GM23338 (cell line): ENCODE measurements around the gene PAX9. TPM values are rescaled to one million over a fixed set of nuclear protein-coding genes. Genes with fewer than 3 reads are reported as not detected.

Source experiments
- ATAC-seq: fragments of 200-7000 bp; cut with Tn5 transposase; 3 replicates; pipeline ENCODE4 v1.9.1; 2020
- DNase-seq: peaks from one replicate; pipeline ENCODE4 v3.0.0-alpha.2; 2015; ENCODE audit warnings: low spot score
- H2AFZ ChIP-seq: fragments of 200-600 bp; sonication (generic); 2 replicates; pipeline ENCODE4 v1.8.0; 2016; ENCODE audit warnings: antibody characterized with exemption, mild to moderate bottlenecking, moderate library complexity
- H3F3A ChIP-seq: fragments of 200-600 bp; sonication (generic); replicated peaks from 2 replicates; pipeline ENCODE4 v1.8.0; 2017; ENCODE audit warnings: antibody characterized with exemption, mixed run types, low read depth
- H3K27ac ChIP-seq: fragments of 200-600 bp; sonication (generic); 2 replicates; pipeline ENCODE4 v1.6.1; 2016; ENCODE audit warnings: low read depth
- H3K27me3 ChIP-seq: fragments of 200-600 bp; sonication (generic); 2 replicates; pipeline ENCODE4 v1.8.0; 2016; ENCODE audit warnings: mild to moderate bottlenecking, mixed run types, moderate library complexity; ENCODE audit not compliant: insufficient read depth
- H3K36me3 ChIP-seq: fragments of 200-600 bp; sonication (generic); 2 replicates; pipeline ENCODE4 v1.8.0; 2016; ENCODE audit warnings: mild to moderate bottlenecking; ENCODE audit not compliant: insufficient read depth
- H3K4me1 ChIP-seq: fragments of 200-600 bp; sonication (generic); 2 replicates; pipeline ENCODE4 v1.8.0; 2016; ENCODE audit warnings: mild to moderate bottlenecking, moderate library complexity; ENCODE audit not compliant: insufficient read depth
- H3K4me2 ChIP-seq: fragments of 200-600 bp; sonication (generic); 2 replicates; pipeline ENCODE4 v1.7.1; 2017; ENCODE audit warnings: mixed run types
- H3K4me3 ChIP-seq: fragments of 200-600 bp; sonication (generic); 2 replicates; pipeline ENCODE4 v1.6.1; 2016; ENCODE audit warnings: mixed run types
- H3K79me2 ChIP-seq: fragments of 200-600 bp; sonication (generic); replicated peaks from 2 replicates; pipeline ENCODE4 v1.8.0; 2017; ENCODE audit warnings: mild to moderate bottlenecking; ENCODE audit not compliant: insufficient read depth
- H3K9me2 ChIP-seq: fragments of 200-600 bp; sonication (generic); 2 replicates; pipeline ENCODE4 v1.8.0; 2017; ENCODE audit not compliant: insufficient read depth
- H4K20me1 ChIP-seq: fragments of 200-600 bp; sonication (generic); replicated peaks from 2 replicates; pipeline ENCODE4 v1.8.0; 2017; ENCODE audit warnings: mild to moderate bottlenecking; ENCODE audit not compliant: insufficient read depth
- H3K27ac Mint-ChIP-seq: 2 replicates; pipeline ENCODE4 v1.8.0; 2020; ENCODE audit warnings: inconsistent platforms, mild to moderate bottlenecking, moderate library complexity, mixed read lengths
- H3K27me3 Mint-ChIP-seq: 3 replicates; pipeline ENCODE4 v1.8.0; 2022; ENCODE audit warnings: low read depth, mild to moderate bottlenecking, moderate library complexity, mixed read lengths, inconsistent platforms; ENCODE audit not compliant: insufficient read depth, poor library complexity
- H3K36me3 Mint-ChIP-seq: 3 replicates; pipeline ENCODE4 v1.8.0; 2021; ENCODE audit warnings: low read depth, mild to moderate bottlenecking, inconsistent platforms, moderate library complexity, mixed read lengths
- H3K4me1 Mint-ChIP-seq: 3 replicates; pipeline ENCODE4 v1.8.0; 2020; ENCODE audit warnings: mild to moderate bottlenecking, inconsistent platforms, mixed read lengths
- H3K4me3 Mint-ChIP-seq: 3 replicates; pipeline ENCODE4 v1.8.0; 2021; ENCODE audit warnings: moderate library complexity, mild to moderate bottlenecking, inconsistent platforms, mixed read lengths
- H3K9me3 Mint-ChIP-seq: 3 replicates; pipeline ENCODE4 v1.8.0; 2020; ENCODE audit warnings: moderate library complexity, mild to moderate bottlenecking, inconsistent platforms, mixed read lengths
- EZH2 ChIP-seq: fragments of 200-600 bp; sonication (generic); IDR thresholded peaks from one replicate; pipeline ENCODE4 v1.8.0; 2017; ENCODE audit warnings: antibody characterized with exemption, mild to moderate bottlenecking, low read depth; ENCODE audit not compliant: unreplicated experiment
- EZH2phosphoT487 ChIP-seq: fragments of 200-600 bp; sonication (generic); IDR thresholded peaks from one replicate; pipeline ENCODE4 v1.8.1; 2018; ENCODE audit warnings: antibody characterized with exemption; ENCODE audit not compliant: unreplicated experiment
- JUNB ChIP-seq: IDR thresholded peaks from one replicate; pipeline ENCODE4 v1.6.1; 2016; ENCODE audit warnings: antibody characterized with exemption; ENCODE audit not compliant: unreplicated experiment
- NANOG ChIP-seq: IDR thresholded peaks from 2 replicates; pipeline ENCODE4 v1.6.1; 2016; ENCODE audit warnings: antibody characterized with exemption, borderline replicate concordance
- POLR2AphosphoS5 ChIP-seq: IDR thresholded peaks from 2 replicates; pipeline ENCODE4 v1.6.1; 2016; ENCODE audit warnings: antibody characterized with exemption, low read depth
- ZNF331 ChIP-seq: fragments of 250-450 bp; sonication (Bioruptor Pico); IDR thresholded peaks from 2 replicates; pipeline ENCODE4 v1.5.0; 2020; ENCODE audit warnings: low read depth, mild to moderate bottlenecking, moderate library complexity
- polyA plus RNA-seq: library from polyadenylated mRNA; unstranded; fragments of >200 nt; fragmentation: Nextera tagmentation; extraction: Ambion mirVana; gene quantifications from 2 replicates; pipeline ENCODE4 v1.2.1, GENCODE V29; 2016
- total RNA-seq: library from RNA; depleted of rRNA; stranded (reverse); fragments of >200 nt; shearing (Covaris generic); gene quantifications from 2 replicates; pipeline ENCODE4 v1.2.3, GENCODE V29; 2014
- TF ChIP-seq, protein P1 (sequence below): fragments of 250-450 bp; sonication (Bioruptor Pico); IDR thresholded peaks from 2 replicates; pipeline ENCODE4 v1.5.0; 2020; ENCODE audit warnings: mild to moderate bottlenecking, moderate library complexity
- TF ChIP-seq, protein P2 (sequence below): IDR thresholded peaks from one replicate; pipeline ENCODE4 v1.6.1; 2018; ENCODE audit warnings: antibody characterized with exemption; ENCODE audit not compliant: unreplicated experiment

PAX9 gene
- total and polyA plus RNA-seq, 2 experiments from 2014 or later: 0.74 TPM; not detected in 1

- Histone ChIP-seq H3K79me2 (no peaks in the 10 kb centered on the region), H3K9me2 (no peaks in the 10 kb centered on the region; the same call in 1 of the 2 replicates), H3K4me3 (no peak overlapping the region), H3F3A (no peaks in the 10 kb centered on the region), H3K27ac (no peak overlapping the region), H2AFZ (no peak overlapping the region), H3K36me3 (no peaks in the 10 kb centered on the region), H4K20me1 (no peaks in the 10 kb centered on the region), H3K4me1 (peaks cover 9% of the 10 kb centered on the region), H3K4me2 (no peak overlapping the region), H3K27me3 (no peaks in the 10 kb centered on the region)
- TF ChIP-seq, protein P1, sequence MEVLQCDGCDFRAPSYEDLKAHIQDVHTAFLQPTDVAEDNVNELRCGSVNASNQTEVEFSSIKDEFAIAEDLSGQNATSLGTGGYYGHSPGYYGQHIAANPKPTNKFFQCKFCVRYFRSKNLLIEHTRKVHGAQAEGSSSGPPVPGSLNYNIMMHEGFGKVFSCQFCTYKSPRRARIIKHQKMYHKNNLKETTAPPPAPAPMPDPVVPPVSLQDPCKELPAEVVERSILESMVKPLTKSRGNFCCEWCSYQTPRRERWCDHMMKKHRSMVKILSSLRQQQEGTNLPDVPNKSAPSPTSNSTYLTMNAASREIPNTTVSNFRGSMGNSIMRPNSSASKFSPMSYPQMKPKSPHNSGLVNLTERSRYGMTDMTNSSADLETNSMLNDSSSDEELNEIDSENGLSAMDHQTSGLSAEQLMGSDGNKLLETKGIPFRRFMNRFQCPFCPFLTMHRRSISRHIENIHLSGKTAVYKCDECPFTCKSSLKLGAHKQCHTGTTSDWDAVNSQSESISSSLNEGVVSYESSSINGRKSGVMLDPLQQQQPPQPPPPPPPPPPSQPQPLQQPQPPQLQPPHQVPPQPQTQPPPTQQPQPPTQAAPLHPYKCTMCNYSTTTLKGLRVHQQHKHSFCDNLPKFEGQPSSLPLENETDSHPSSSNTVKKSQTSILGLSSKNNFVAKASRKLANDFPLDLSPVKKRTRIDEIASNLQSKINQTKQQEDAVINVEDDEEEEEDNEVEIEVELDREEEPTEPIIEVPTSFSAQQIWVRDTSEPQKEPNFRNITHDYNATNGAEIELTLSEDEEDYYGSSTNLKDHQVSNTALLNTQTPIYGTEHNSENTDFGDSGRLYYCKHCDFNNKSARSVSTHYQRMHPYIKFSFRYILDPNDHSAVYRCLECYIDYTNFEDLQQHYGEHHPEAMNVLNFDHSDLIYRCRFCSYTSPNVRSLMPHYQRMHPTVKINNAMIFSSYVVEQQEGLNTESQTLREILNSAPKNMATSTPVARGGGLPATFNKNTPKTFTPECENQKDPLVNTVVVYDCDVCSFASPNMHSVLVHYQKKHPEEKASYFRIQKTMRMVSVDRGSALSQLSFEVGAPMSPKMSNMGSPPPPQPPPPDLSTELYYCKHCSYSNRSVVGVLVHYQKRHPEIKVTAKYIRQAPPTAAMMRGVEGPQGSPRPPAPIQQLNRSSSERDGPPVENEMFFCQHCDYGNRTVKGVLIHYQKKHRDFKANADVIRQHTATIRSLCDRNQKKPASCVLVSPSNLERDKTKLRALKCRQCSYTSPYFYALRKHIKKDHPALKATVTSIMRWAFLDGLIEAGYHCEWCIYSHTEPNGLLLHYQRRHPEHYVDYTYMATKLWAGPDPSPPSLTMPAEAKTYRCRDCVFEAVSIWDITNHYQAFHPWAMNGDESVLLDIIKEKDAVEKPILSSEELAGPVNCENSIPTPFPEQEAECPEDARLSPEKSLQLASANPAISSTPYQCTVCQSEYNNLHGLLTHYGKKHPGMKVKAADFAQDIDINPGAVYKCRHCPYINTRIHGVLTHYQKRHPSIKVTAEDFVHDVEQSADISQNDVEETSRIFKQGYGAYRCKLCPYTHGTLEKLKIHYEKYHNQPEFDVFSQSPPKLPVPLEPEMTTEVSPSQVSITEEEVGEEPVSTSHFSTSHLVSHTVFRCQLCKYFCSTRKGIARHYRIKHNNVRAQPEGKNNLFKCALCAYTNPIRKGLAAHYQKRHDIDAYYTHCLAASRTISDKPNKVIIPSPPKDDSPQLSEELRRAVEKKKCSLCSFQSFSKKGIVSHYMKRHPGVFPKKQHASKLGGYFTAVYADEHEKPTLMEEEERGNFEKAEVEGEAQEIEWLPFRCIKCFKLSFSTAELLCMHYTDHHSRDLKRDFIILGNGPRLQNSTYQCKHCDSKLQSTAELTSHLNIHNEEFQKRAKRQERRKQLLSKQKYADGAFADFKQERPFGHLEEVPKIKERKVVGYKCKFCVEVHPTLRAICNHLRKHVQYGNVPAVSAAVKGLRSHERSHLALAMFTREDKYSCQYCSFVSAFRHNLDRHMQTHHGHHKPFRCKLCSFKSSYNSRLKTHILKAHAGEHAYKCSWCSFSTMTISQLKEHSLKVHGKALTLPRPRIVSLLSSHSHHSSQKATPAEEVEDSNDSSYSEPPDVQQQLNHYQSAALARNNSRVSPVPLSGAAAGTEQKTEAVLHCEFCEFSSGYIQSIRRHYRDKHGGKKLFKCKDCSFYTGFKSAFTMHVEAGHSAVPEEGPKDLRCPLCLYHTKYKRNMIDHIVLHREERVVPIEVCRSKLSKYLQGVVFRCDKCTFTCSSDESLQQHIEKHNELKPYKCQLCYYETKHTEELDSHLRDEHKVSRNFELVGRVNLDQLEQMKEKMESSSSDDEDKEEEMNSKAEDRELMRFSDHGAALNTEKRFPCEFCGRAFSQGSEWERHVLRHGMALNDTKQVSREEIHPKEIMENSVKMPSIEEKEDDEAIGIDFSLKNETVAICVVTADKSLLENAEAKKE (CRISPR knock-in tag): no peak
- TF ChIP-seq NANOG (no peak), ZNF331 (CRISPR knock-in tag) (no peak), EZH2 (no peak)
- no peaks in the 10 kb centered on the region for H3K36me3 Mint-ChIP-seq
- H3K4me3 Mint-ChIP-seq: no peak overlapping the region
- H3K4me1 Mint-ChIP-seq: peaks cover 12% of the 10 kb centered on the region
- DNase-seq (no peak), ATAC-seq (no peak)
- H3K9me3 Mint-ChIP-seq: no peaks in the 10 kb centered on the region
- no peak overlapping the region for H3K27ac Mint-ChIP-seq
- H3K27me3 Mint-ChIP-seq: peaks cover 9% of the 10 kb centered on the region
Measured at GRCh38 chr14:36718216-36718615, 56.6 kb downstream of the PAX9 start.

DNA sequence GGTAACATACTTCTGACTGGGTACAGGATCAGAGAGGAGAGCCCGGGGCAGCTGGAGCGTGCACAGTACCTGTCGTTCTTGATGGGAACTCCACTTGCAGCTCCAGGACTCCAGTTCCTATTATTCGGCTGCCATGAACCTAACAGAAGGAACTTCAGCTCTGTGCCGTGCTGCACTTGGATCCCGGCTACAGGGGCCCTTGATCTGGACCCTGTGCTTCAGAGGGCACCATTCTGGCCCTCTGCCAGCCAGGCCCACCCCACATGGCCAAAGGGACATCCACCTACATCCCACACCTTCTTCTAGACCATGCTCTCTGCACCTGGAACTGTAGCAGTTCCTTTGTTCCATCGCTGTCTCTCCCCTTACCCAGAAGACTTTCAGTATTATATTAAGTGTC, 58.2 kb downstream of the PAX9 start:
- H3K4me3 ChIP-seq: no peak overlapping the region
- DNase-seq: no peak
- peaks cover 16% of the 10 kb centered on the region for H3K4me1 ChIP-seq
- no peaks in the 10 kb centered on the region for H3K36me3 ChIP-seq
- H3K79me2 ChIP-seq: no peaks in the 10 kb centered on the region
- H2AFZ ChIP-seq: no peak overlapping the region
- Mint-ChIP-seq H3K27ac (no peak overlapping the region), H3K27me3 (peaks cover 5% of the 10 kb centered on the region), H3K9me3 (no peaks in the 10 kb centered on the region), H3K36me3 (no peaks in the 10 kb centered on the region), H3K4me3 (no peak overlapping the region), H3K4me1 (peaks cover 27% of the 10 kb centered on the region)
- H3F3A ChIP-seq: no peaks in the 10 kb centered on the region
- no peaks in the 10 kb centered on the region; the same call in 1 of the 2 replicates for H3K9me2 ChIP-seq
- TF ChIP-seq POLR2AphosphoS5 (no peak), EZH2phosphoT487 (no peak), JUNB (no peak), EZH2 (no peak)
- TF ChIP-seq, protein P2, sequence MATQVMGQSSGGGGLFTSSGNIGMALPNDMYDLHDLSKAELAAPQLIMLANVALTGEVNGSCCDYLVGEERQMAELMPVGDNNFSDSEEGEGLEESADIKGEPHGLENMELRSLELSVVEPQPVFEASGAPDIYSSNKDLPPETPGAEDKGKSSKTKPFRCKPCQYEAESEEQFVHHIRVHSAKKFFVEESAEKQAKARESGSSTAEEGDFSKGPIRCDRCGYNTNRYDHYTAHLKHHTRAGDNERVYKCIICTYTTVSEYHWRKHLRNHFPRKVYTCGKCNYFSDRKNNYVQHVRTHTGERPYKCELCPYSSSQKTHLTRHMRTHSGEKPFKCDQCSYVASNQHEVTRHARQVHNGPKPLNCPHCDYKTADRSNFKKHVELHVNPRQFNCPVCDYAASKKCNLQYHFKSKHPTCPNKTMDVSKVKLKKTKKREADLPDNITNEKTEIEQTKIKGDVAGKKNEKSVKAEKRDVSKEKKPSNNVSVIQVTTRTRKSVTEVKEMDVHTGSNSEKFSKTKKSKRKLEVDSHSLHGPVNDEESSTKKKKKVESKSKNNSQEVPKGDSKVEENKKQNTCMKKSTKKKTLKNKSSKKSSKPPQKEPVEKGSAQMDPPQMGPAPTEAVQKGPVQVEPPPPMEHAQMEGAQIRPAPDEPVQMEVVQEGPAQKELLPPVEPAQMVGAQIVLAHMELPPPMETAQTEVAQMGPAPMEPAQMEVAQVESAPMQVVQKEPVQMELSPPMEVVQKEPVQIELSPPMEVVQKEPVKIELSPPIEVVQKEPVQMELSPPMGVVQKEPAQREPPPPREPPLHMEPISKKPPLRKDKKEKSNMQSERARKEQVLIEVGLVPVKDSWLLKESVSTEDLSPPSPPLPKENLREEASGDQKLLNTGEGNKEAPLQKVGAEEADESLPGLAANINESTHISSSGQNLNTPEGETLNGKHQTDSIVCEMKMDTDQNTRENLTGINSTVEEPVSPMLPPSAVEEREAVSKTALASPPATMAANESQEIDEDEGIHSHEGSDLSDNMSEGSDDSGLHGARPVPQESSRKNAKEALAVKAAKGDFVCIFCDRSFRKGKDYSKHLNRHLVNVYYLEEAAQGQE: no peak
- no peak overlapping the region for H3K4me2 ChIP-seq
- no peak overlapping the region for H3K27ac ChIP-seq
- no peak for ATAC-seq
- H4K20me1 ChIP-seq: no peaks in the 10 kb centered on the region
- H3K27me3 ChIP-seq: no peaks in the 10 kb centered on the region
